Dermis microvascular lymphatic vessel endothelial cell (primary cell): ENCODE results near the gene CAPZA2. TPM values are rescaled to one million over a fixed set of nuclear protein-coding genes. Genes with fewer than 3 reads are reported as not detected.
"Not testable (repeated sequence)": the region's sequence is repeated elsewhere in the genome, so short reads cannot be mapped to it uniquely, and the experiment has no call there.

Experiments used
- DNase-seq, 2 donors: peaks; one replicate each; pipeline versions ENCODE4 v3.0.0 to v3.0.0-alpha.2; 2010; ENCODE audit warnings: low read depth in 2 of 2
- total RNA-seq: library from RNA; depleted of rRNA; stranded (reverse); fragments of >200 nt; gene quantifications from 2 replicates; pipeline ENCODE4 v1.2.1, GENCODE V29; 2014

CAPZA2 gene
- total RNA-seq, 1 donor from 2014 or later = 149 TPM

- DNase-seq = no peak
Observed at GRCh38 chr7:116912269-116912909, 50.0 kb downstream of the CAPZA2 start.

DNA sequence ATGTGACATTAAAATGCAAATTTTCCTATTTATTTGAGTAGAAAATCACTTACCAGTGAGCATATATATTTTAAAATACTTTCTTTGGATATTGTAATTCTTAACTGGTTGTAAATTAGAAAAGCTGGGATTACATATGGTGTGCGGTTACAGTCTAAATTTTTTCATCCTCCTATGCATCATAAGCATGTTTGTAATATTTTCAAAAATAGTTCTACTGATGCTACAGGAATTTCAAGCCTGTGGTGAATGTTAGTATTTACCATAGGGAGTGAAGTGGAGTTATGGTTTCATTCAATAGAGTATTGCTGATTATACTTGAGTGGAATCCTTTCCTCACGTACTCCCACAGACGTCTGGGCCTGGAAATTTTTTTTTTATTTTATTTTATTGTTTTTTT is 56.3 kb downstream of the CAPZA2 start:
- no peak for DNase-seq

DNA sequence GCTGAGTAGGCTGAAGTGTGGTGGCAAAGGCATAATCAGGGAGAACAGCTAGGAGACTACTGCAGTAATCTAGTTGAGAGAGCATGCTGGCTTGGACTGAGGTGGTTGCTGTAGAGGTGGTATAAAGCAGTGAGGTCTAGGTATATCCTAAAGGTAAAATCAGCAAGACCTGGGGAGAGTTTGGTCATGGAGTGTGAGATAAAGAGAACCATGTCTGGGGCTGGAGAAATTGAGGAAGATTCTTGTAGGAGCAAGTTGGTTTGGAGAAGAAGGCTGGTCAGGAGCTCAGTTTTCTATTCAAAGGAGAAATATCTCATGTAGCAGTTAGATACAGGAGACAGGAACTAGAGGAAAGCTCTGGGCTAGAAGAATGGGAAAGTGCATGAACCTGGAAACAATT is 58.0 kb downstream of the CAPZA2 start:
- DNase-seq = no peak

GRCh38 chr7:116922545-116922944 is 60.2 kb downstream of the CAPZA2 start:
- DNase-seq = no peak

DNA sequence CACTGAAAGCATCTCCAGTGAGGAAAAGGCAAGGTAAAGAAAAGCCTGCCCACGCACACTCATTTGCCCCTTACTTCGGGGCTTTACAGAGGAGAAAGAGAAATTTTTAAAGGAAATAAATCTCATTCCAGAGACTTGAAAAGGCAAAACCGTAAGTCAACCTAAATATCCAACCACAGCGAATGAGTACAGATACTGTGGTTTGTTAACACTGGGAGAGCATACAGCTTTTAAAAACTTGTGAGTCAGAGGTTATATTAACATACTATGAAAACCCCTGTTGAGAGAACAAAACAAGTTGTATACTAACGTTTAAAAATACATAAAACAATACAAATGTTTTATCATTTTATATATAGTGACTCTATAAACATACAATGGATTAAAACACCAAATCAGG is 62.4 kb downstream of the CAPZA2 start:
- DNase-seq = no peak

GRCh38 chr7:116929021-116929420 is 66.6 kb downstream of the CAPZA2 start:
- DNase-seq = no peak

- DNase-seq = peak; percentile 50 to 72
Observed at GRCh38 chr7:116929914-116930913, 67.8 kb downstream of the CAPZA2 start.

GRCh38 chr7:116932566-116932965 is 70.2 kb downstream of the CAPZA2 start:
- no peak for DNase-seq

- no peak for DNase-seq
Observed at GRCh38 chr7:116933465-116933864, 71.1 kb downstream of the CAPZA2 start.

DNA sequence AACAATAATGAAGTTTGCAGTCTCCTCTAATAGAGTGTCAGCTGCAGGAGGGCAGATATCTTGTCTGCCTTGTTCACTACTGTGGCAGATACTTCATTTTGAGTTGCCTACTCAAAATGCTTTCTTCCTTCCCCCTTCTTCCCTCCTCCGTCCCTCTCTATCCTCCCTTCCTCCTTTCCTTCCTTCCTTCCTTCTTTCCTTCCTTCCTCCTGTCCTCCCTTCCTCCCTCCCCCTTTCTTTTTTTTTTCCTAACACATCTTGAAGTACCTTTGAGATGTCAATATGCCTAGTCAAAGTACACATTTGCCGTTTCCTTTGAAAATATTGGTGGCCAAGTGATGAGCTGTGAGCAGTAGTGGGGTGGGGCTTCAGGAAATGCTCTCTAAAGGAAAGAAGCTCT is 72.2 kb downstream of the CAPZA2 start:
- no peak for DNase-seq

- DNase-seq = not testable (repeated sequence)
Observed at GRCh38 chr7:116936844-116937243, 74.5 kb downstream of the CAPZA2 start.

- DNase-seq = no peak
Observed at GRCh38 chr7:116938678-116939077, 76.3 kb downstream of the CAPZA2 start.

DNA sequence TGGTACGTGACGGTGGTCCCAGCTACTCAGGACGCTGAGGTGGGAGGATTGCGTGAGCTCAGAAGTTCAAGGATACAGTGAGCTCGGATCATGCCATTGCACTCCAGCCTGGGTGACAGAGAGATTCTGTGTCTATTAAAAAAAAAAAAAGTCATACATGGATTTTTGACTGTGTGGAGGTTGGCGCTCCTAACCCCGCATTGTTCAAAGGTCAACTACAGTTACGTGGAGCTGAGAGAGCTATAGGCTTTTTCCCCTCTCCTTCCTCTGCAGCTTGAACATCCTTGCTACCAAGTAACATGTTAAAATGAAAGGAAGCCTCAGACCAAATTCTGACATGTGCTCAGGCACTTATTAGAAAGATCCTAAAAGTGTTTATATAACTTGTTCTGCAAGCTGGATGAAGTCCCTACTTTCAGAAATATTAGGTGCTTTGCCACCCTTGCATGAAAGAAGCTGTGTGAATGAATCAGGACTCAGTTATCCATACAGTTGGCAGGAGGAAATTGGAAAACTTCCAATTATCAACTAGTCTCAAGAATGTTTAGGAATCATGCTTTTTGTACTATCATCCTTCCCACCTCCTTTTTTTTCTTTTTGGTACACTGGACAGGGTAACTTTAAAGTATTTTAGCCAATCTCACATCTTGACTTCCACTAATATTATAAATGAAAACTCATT is 78.4 kb downstream of the CAPZA2 start:
- DNase-seq = no peak

DNA sequence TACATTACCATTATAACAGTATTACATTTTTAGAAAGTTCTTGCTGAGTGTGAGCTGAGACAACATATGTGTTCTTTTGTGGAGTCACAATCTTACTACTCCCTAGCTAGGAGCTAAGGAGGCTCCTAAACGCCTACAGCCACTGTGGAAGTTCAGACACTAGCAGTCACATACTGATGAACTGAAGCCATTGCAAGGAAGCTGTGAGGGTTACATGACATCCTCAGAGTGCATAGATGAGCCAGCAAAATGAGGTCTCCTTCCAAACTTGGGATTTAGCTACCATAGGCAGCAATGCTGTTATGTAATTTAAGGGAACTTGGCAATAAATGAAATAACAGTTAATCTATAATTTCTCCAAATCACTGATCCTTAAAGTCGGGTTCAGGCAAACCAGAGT is 80.1 kb downstream of the CAPZA2 start:
- no peak for DNase-seq

DNA sequence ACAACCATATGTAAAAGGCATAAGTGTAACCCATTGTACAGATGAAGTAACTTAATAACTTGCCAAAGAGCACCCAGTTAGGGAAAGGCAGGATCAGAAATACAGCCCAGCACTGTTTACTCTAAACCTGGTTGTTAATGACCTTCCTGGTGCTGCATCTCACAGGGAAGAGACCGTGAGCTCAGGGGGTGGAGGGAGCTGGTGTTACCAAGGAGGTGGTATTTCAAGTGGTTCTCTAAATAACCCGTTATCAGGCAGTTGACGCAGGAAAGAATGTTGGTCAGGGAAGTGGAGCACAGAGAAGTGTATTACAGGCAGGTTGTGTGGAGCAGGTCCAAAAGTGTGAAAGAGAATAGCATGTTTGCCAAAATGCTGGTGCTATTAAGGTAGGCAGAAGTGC is 86.5 kb downstream of the CAPZA2 start:
- DNase-seq = no peak

GRCh38 chr7:116949941-116950801 is 87.8 kb downstream of the CAPZA2 start:
- no peak for DNase-seq

DNA sequence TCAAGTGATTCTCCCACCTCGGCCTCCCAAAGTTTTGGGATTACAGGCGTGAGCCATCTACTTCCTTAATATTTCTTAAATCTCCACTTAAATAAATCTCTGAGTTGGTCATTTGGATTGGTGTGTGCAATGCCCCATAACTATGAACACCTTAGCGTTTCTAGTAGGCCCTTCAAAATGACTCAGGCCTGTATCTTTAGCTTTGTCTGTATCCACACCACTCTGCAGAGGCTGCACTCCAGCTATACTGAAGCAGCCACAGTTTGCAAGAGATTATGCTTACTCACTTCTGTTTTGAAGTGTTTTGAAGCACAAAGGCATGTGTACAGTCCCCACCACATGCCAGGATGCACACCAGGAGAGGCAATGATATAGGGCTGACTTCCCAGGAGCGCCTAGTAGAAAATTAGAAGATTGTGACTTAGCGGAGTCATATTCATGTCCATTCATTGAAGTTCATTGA is 88.5 kb downstream of the CAPZA2 start:
- DNase-seq = no peak

GRCh38 chr7:116951366-116952292 is 89.2 kb downstream of the CAPZA2 start:
- DNase-seq = no peak

DNA sequence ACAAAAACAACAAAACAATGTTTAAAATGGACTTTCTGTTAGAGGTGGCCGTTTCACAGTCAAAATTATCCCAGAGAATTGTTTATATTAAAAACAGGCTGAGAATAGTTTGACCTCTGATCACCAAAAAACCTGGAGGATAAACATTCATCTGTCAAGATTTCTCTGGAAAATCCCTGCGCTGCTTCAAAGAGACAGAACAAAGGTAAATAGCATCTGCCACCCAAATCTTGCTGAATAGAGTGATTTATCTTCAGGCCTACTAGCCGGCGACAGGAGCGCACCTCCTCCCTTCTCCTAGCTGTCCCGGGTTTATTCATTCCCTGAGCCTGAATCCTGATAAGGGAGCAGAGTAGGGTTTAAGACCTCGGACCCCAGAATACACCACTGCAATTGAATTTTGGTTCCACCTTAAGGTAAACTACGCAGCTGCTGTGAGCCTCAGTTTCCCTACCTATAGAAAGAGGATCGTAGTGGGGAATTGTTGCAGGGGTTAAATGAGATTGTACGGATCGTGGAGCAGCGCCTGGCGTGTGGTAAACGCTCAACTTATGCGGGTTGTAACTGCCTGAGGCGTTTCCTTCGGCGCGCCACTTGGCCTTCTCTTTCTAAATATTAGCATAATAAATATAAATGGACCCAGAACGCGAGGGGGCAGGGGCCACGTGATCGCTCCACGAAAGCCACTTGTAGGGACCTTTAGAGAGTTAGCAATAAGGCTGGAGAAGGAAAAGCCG is 90.4 kb downstream of the CAPZA2 start:
- DNase-seq = peak; percentile 16 to 73
